ENCODE results near the gene L1TD1. TPM values are rescaled to one million over a fixed set of nuclear protein-coding genes. Genes with fewer than 3 reads are reported as not detected.

L1TD1 gene
- total RNA-seq, 1 experiment from 2014 or later, result 0.20 TPM

DNA sequence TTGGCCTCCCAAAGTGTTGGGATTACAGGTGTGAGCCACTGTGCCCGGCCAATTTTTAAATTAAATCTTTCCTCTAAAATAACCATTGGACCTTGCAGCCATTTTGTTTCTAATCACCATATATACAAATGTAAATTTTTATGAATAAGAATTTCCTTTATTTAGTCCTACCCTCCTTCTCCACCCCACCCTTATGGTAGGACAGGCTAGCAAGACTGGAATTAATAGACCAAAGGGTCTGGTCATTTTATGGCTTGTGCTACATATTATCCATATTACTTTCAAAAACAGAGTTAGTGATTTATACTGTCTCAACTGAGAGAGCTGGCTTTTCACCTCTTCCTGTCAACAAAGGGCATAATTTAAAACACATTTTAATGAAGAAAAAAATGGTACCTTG lies 26.5 kb downstream of the L1TD1 start (continued):
- TF ChIP-seq, protein P1, sequence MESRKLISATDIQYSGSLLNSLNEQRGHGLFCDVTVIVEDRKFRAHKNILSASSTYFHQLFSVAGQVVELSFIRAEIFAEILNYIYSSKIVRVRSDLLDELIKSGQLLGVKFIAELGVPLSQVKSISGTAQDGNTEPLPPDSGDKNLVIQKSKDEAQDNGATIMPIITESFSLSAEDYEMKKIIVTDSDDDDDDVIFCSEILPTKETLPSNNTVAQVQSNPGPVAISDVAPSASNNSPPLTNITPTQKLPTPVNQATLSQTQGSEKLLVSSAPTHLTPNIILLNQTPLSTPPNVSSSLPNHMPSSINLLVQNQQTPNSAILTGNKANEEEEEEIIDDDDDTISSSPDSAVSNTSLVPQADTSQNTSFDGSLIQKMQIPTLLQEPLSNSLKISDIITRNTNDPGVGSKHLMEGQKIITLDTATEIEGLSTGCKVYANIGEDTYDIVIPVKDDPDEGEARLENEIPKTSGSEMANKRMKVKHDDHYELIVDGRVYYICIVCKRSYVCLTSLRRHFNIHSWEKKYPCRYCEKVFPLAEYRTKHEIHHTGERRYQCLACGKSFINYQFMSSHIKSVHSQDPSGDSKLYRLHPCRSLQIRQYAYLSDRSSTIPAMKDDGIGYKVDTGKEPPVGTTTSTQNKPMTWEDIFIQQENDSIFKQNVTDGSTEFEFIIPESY (IDR thresholded peaks at IDR 0.05; ENCODE audit: extremely low read depth, insufficient replicate concordance, low read length), result no peak
- TF ChIP-seq JUND (IDR thresholded peaks at IDR 0.05), result no peak
- TF ChIP-seq POLR2AphosphoS5 (IDR thresholded peaks at IDR 0.05; ENCODE audit: low read depth, low read length), result no peak
- TF ChIP-seq SRF (IDR thresholded peaks at IDR 0.05; ENCODE audit: low read depth), result no peak

DNA sequence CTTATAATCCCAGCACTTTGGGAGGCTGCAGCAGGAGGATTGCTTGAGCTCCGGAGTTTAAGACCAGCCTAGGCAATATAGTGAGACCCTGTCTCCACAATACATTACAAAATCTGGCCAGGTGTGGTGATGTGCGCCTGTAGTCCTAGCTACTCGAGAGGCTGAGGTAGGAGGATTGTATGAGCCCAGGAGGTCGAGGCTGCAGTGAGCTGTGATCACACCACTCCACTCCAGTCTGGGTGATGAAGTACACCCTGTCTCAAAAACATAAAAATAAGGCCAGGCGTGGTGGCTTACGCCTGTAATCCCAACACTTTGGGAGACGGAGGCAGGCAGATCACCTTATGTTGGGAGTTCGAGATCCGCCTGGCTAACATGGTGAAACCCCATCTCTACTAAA lies 27.7 kb downstream of the L1TD1 start:
- no peak overlapping the region for H3K27ac ChIP-seq (ENCODE audit: low read depth, low read length)
- H3K4me2 ChIP-seq (ENCODE audit: low read length), result no peak overlapping the region
- H3K4me1 ChIP-seq (ENCODE audit: control insufficient read depth in 1 of 2, insufficient read depth in 2 of 2, low read length in 2 of 2), result no peaks in the 10 kb centered on the region
- no peaks in the 10 kb centered on the region for H3K36me3 ChIP-seq (ENCODE audit: control insufficient read depth in 1 of 2, insufficient read depth in 2 of 2, low read length in 2 of 2)
- ChIA-PET RAD21 (ENCODE audit: low non-redundant PET in 1 of 2, low total read pairs in 2 of 2, uncharacterized antibody in 2 of 2, unreplicated experiment in 2 of 2) (no interaction called here), CTCF (no interaction called here), POLR2A (no interaction called here)
- DNase-seq (ENCODE audit: low read depth, low spot score), result no peak
- H3K4me3 ChIP-seq (replicated peaks in 1 of 2; ENCODE audit: low read depth in 1 of 2, low read length in 2 of 2), result no peak overlapping the region
- no peak for TF ChIP-seq EZH2phosphoT487 (IDR thresholded peaks at IDR 0.05; ENCODE audit: borderline replicate concordance)
- no peak for TF ChIP-seq ZNF274 (IDR thresholded peaks at IDR 0.05; ENCODE audit: low read depth, low read length)
- no peak for TF ChIP-seq EZH2 (IDR thresholded peaks at IDR 0.05)
- TF ChIP-seq CBX3 (IDR thresholded peaks at IDR 0.05; ENCODE audit: low read depth), result no peak
- TF ChIP-seq, protein P1 (IDR thresholded peaks at IDR 0.05; ENCODE audit: extremely low read depth, insufficient replicate concordance, low read length), result no peak
- no peak for TF ChIP-seq JUND (IDR thresholded peaks at IDR 0.05)
- TF ChIP-seq TCF7L2 (IDR thresholded peaks at IDR 0.05; ENCODE audit: borderline replicate concordance, extremely low read depth, insufficient read depth, insufficient read length), result no peak
- TF ChIP-seq, protein P2, sequence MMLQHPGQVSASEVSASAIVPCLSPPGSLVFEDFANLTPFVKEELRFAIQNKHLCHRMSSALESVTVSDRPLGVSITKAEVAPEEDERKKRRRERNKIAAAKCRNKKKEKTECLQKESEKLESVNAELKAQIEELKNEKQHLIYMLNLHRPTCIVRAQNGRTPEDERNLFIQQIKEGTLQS (IDR thresholded peaks at IDR 0.05), result no peak
- no peak for TF ChIP-seq CEBPB (IDR thresholded peaks at IDR 0.05; ENCODE audit: low read depth)
- no peak for TF ChIP-seq SIN3A (IDR thresholded peaks at IDR 0.05; ENCODE audit: low read depth)
- no peak for TF ChIP-seq ZFX (IDR thresholded peaks at IDR 0.05)
- TF ChIP-seq, protein P3, sequence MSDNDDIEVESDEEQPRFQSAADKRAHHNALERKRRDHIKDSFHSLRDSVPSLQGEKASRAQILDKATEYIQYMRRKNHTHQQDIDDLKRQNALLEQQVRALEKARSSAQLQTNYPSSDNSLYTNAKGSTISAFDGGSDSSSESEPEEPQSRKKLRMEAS (IDR thresholded peaks at IDR 0.05), result no peak
- no peaks in the 10 kb centered on the region for H3K9me2 ChIP-seq (ENCODE audit: insufficient read depth)
- H3K27me3 ChIP-seq (ENCODE audit: insufficient read depth, low read length), result no peaks in the 10 kb centered on the region
- no peaks in the 10 kb centered on the region for H3K79me2 ChIP-seq (ENCODE audit: insufficient read depth, low read length)
- ATAC-seq, result no peak
- BruUV-seq (replicated peaks), result no TSS peak
- no peaks in the 10 kb centered on the region for H4K20me1 ChIP-seq (ENCODE audit: insufficient read depth)
- no peak overlapping the region for H2AFZ ChIP-seq (ENCODE audit: low read depth, low read length, poor library complexity, severe bottlenecking)
- H3K9ac ChIP-seq (ENCODE audit: low read length), result no peak overlapping the region
- no peaks in the 10 kb centered on the region for H3K9me3 ChIP-seq (ENCODE audit: control insufficient read depth in 1 of 2, insufficient read depth in 1 of 2, low read depth in 1 of 2, low read length in 2 of 2)
- intact Hi-C loops (cut with micrococcal nuclease), result no loop called here
